ENCODE data around the gene CRKL.

CRKL gene

DNA sequence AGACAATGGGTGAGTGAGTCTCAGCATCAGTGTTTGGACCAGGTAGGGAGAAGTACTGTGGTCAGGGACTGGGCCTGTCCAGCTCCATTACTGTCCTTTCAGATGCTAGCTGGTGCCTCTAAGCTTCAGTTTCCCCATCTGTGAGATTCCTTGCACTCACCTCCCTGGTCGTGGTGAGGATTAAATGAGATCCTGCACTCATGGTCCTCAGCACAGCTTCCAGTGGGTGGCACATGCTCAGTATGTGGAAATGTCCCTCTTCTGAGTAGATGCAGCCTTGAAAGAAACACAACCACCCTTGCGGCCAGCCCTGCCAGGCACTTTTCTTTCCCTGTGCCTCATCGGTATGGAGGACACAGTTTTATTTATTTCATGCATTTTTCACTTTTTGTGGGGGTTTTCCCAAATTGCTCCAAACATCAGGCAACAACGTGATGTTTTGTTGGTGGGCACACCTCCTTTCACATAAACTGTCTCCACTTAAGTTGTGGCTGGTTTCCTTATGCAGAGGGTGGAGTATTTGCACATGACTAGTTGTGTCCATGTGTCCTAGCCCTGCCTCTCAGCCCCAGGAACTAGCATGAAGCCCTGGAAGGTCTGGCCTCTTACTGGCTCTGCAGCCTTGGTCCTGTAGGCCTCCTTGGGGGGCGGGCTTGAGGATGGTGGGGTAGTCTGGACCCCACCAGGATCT lies 66.0 kb downstream of the CRKL start:
- DNase-seq, result no peak

DNA sequence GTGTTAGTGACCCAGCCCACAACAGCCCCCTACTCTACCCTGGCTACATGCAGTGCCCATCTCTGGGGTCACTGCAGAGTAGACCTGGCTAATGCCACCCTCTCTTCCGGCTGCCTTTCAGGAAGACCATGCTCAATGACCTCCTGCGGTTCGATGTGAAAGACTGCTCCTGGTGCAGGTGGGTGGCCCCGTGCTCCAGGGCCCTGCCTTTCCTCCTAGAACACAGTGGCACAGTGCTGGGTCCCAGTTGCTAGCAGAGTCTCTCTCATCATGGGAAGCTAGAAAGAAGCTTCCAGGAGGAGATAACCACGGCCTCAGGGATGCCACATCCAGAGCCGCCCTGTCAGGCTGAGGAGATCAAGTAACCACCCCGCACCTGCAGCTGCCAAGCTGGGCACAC lies 68.5 kb downstream of the CRKL start:
- DNase-seq, result no peak

DNA sequence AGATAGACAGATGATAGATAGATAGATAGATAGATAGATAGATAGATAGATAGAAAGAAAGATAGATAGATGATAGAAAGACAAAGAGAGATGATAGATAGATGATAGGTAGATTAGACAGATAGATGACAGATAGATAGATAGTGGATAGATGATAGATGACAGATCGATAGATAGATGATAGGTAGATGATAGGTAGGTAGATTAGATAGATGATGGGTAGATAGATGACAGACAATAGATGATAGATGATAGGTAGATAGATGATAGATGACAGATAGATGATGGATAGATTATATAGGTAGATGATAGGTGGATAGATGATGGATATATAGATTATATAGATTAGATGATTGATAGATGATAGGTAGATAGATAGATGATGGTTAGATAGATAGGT lies 69.2 kb downstream of the CRKL start:
- no peak for DNase-seq

GRCh38 chr22:20987375-20987774 lies 70.2 kb downstream of the CRKL start:
- DNase-seq, result no peak

GRCh38 chr22:20988573-20989322 lies 71.5 kb downstream of the CRKL start:
- DNase-seq, result no peak

- no peak for DNase-seq
Observed at GRCh38 chr22:20989323-20990138, 72.3 kb downstream of the CRKL start.

- no peak for DNase-seq
Observed at GRCh38 chr22:20990184-20991180, 73.3 kb downstream of the CRKL start.

DNA sequence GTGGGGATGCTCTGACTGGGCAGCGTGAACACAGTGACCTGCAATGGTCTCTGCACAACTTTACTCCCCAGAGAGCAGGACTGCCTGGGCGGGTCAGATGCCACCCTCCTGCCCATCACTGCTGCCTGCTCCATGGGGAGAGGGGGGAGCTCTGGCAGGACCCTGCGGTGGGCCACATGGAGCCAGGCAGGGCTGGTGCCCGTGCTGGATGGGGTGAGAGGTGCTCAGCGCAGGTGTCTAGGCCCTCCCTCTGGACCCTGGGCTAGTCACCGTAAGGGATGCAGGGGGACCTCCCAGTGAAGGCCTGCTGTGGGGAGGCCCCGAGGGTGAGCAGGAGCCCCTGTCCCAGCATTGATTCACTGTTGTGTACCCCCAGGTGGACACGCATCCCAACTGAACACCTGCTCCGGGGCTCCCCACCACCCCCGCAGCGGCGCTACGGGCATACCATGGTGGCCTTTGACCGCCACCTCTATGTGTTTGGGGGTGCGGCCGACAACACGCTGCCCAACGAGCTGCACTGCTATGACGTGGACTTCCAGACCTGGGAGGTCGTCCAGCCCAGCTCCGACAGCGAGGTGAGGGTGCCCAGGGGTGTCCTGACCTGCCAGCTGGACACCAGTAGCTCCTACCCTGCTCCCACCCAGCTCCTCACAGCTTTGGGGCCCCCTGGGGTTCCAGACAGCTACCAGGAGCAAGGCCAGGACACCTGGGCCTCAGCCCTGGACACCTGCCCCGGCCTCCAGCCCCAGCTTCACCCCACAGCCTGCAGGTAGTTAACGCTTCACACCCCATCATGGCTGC lies 74.2 kb downstream of the CRKL start:
- DNase-seq, result no peak

GRCh38 chr22:20992056-20992442 lies 74.8 kb downstream of the CRKL start:
- no peak for DNase-seq

GRCh38 chr22:20992456-20993303 lies 75.5 kb downstream of the CRKL start:
- no peak for DNase-seq

DNA sequence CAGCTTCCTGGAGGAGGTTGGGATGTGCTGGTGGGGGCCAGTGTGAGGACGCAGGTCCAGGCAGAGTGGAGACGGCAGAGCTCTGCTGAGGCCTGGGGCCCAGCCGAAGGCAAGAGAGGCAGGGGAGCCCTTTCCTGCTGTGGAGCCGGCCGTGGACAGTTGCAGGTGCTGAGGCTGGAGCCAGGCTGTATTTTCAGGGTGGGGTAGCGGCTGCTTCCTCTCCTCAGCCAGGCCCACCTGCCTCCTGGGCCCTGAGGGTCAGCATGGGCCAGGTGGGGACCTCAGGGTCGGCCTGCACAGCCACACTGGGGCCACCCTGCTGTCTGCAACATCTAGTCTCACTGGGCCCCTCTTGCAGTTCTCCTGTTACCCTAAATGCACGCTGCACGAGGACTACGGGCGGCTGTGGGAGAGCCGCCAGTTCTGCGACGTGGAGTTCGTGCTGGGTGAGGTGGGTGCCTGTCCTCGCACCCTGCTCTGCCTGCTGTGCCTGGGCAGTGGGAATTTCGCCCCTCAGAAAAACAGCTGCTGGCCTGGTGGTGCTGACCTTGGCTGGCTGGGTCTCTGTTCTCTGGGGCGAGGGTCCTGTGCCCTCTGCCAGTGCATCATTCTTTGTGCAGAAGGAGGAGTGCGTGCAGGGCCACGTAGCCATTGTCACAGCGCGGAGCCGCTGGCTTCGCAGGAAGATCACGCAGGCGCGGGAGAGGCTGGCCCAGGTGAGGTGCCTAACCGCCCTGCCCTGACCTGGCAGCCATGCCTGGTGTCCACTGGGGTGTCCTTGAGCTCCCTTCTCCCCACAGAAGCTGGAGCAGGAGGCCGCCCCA lies 76.3 kb downstream of the CRKL start:
- DNase-seq, result no peak

DNA sequence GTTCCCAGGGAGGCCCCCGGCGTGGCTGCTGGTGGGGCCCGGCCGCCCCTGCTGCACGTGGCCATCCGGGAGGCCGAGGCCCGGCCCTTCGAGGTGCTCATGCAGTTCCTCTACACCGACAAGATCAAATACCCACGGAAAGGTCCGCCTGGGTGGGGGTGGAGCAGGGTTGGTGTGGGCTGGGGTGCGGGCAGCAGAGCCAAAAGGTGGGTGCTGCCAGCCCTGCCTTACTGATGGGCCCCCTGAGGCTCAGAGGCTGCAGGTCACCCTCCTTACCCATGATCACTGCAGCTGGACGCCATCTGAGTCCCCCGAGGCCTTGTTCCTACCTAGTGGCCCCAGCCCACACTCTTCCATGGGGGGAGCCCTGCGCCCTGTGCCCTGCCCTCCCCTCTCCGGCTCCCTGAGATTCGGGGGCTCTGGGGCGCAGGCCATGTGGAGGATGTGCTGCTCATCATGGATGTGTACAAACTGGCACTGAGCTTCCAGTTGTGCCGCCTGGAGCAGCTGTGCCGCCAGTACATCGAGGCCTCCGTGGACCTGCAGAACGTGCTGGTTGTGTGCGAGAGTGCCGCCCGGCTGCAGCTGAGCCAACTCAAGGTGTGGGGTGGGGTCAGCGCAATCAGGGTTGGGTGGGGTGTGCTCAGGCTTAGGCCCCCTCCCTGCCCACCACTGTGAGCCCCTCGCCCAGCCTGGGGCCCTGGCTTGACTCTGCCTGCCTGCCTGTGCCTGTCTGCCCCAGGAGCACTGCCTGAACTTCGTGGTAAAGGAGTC lies 77.1 kb downstream of the CRKL start:
- DNase-seq, result no peak

- DNase-seq, result no peak
Observed at GRCh38 chr22:20994902-20995241, 77.7 kb downstream of the CRKL start.

DNA sequence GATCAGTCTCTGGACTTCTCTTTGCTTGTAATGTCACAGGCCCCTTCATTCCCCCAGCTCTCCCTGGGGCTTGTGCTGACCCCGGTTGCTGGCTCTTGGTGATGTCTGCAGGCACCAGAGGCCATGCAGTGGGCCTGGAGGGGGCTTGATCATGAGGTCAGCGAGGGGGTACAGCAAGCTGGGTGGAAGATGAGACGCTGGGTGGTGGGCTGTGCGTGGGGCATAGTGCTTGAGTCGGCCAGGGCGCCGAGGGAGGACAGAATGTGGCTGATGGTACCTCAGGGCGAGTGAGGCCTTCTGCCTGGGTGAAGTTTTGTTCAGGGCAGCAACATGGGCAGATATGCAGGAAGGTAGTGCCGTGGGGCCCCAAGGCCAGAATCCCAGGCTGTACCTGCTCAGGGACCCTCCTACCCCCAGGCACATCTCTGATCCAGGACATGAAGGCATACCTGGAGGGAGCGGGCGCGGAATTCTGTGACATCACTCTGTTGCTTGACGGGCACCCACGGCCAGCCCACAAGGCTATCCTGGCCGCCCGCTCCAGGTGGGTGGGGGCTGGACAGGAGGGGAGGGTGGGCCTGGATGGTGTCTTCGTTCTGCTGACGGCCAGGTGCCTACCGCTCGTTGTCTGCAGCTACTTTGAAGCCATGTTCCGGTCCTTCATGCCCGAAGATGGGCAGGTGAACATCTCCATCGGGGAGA lies 78.3 kb downstream of the CRKL start:
- DNase-seq, result no peak

DNA sequence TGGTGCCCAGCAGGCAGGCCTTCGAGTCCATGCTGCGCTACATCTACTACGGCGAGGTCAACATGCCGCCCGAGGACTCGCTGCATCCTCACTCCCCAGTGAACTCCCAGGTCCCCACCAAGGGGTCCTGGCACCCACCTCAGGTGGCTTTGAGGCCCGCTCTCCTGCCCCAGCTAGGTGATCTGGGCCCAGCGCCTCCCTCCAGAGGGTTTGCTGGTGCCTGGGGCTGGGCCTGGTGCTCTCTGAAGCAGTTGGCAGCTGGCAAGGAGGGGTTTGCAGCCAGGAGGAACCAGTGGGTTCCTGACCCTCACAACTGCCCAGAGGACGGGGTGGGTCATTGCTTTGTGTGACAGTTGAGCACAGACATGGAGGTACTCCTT lies 78.8 kb downstream of the CRKL start:
- no peak for DNase-seq

GRCh38 chr22:20996598-20997535 lies 79.7 kb downstream of the CRKL start:
- no peak for DNase-seq

DNA sequence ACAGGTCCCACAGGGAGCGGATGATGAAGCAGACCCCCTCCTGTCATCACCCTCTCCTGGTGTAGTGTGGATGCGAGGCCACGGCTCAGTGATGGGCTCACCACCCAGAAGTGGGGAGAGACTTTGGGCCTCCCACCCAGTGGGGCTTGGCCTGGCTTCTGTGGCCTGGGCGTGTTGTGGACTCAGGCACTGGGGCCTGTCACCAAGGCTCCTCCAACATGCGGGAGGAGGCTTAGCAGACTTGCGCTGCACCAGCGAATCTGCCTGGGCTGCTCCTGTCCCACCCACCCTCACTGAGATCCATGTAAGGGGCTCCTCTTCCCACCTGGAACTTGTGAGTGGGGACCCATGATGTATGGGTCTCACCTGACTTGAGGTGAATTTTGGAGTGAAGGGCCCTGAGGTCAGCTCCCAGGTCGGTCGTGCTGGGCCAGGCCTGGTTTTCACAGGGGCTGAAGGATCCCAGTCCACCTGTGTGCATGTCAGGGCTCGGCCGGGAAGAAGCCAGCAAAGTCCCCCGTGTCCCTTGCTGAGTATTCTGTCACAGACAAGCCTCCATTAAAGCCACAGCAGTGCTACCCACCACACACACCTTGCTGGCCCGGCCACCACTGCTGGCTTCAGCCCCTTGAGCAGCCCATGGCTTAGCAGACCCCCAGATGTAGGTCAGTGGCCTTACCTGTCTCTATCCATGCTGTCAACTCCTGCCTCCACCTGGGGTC lies 80.5 kb downstream of the CRKL start:
- DNase-seq, result no peak
